HG03469 (cell line): ENCODE measurements around the gene EFS.

Experiments
- ATAC-seq: cut with Tn5 transposase; IDR thresholded peaks from one replicate; pipeline ENCODE4 v1.9.1; 2021; ENCODE audit warnings: mild to moderate bottlenecking, moderate library complexity, moderate number of reproducible peaks; ENCODE audit not compliant: unreplicated experiment

The EFS gene

GRCh38 chr14:23380197-23380914, 15.4 kb upstream of the EFS start:
- no peak for ATAC-seq

DNA sequence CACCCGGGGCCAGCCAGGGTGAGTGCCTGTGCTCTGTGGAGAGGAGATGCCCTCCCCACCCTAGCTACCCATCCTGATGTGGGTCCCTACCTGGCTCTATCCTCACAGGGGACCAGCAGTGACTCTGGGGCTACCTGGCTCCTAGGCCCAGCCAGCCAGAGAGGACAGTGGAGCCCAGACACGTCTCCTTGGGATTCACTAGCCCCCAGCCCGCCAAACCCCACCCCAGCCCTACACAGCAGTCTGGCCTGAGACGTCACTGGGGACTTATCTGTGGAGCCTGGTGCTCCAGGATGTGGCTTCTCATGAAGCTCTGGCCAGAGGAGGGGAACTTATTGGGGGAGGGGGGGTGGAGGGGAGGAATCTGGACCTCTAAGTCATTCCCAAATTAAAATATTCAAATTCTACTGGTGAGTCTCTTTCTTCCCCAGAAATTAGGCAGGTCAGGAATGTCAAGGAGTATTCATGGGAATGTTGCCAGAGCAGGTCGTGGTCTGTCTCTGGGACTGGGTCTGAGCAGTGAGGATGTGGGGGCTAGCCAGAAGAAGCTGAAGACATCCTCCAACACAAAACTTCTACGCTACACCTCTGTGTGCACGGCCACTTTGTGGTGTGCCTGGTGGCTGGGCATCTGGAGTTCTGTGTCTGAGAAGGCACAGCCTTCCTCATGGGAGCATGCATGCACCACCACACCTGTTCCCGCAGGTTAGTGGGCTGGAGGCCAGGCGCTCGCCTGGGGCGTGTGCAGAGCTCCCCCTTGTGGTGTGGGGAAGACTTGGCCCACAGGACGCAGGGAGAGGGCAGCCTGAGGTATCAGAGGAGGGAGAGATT, 14.6 kb upstream of the EFS start:
- ATAC-seq: no peak

- ATAC-seq: no peak
Observed at GRCh38 chr14:23378612-23379220, 13.7 kb upstream of the EFS start.

DNA sequence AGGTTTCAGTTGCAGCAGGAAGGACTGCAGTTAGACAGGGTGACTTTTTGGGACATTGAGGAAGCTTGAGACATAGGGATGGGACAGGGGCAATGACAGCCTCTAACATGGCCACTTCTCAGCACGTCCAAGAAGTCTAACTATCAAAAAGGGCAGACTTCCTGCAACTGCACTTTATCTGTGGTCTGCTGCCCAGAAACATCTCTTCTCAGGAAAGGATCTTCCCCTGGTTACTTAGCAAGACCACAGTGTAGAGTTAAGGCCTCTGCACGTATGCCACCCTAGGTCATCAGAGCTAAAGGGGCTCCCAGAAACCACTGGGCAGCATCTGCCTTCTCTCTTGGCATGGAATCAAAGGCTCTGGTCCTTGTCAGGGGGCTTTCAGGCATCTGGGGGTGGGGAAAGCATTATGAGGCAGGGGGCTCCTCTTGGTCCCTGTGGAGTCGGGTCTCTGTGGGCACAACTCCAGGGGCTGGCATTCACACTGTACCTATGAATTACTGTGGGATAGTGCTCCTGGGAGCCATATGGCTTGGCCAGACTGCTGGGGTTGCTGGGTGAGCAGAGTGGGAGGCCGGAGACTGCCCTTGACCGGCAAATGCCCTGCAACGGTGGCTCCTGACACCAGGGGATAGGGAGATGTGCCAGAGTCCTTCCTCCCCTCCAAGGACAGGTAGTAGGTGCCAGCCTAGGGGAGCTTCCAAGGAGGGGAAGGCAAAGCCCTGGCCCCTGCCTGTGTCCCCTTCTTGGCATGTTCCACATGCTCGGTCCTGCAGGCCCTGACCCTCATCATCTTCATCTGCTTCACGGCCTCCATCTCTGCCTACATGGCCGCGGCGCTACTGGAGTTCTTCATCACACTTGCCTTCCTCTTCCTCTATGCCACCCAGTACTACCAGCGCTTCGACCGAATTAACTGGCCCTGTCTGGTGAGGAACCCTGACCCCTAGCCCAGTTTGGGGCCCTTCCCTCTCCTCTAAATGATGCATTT, 12.9 kb upstream of the EFS start:
- no peak for ATAC-seq

GRCh38 chr14:23377198-23377550, 12.2 kb upstream of the EFS start:
- no peak for ATAC-seq

DNA sequence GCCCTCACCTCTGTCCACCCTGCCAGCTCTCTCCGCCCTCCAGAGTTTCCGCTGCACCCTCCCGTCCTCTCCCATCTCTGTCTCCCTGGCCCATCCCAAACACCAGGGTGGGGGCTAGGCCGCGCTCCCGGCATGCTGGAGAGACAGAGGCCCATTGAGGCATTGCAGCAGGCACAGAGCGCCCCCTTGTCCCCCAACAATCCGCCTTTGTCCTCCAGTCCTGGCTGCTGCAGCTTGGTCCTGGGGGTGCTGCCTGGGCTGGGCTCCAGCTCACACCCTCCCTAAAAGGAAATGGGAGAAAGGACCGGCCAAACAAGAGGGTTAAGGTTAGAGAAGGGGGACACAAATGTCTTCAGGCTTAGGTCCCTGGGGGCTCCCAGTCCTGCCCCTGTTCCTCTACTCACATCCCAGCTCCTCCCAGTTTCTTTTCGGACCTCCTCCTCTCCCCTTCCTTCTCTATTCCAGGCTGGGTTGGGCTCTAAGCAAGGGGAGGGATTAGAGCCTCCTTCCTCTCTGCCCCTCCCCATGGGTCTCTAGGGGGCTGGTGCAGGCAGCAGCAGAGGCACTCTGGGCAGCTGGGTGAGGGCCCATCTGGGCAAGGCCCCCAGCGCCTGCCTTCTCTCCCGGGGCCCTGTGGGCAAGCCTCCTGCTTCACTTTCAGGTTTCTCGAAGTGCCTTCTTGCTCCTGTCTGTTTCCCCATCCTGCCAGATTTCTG, 11.7 kb upstream of the EFS start, which contains the start of gene CMTM5:
CMTM5 (plus strand) TSS at position 565 of the 716 bp plus-strand sequence. CDS start 206 bp downstream, outside the sequence.
- no peak for ATAC-seq

DNA sequence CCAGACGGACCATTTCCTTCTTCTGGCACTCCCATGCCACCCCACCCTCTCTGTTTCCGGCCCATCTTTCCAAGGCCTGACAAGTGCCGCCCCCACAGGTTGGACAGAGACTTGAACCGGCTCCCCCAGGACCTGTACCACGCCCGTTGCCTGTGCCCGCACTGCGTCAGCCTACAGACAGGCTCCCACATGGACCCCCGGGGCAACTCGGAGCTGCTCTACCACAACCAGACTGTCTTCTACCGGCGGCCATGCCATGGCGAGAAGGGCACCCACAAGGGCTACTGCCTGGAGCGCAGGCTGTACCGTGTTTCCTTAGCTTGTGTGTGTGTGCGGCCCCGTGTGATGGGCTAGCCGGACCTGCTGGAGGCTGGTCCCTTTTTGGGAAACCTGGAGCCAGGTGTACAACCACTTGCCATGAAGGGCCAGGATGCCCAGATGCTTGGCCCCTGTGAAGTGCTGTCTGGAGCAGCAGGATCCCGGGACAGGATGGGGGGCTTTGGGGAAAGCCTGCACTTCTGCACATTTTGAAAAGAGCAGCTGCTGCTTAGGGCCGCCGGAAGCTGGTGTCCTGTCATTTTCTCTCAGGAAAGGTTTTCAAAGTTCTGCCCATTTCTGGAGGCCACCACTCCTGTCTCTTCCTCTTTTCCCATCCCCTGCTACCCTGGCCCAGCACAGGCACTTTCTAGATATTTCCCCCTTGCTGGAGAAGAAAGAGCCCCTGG, 10.7 kb upstream of the EFS start:
- no peak for ATAC-seq

GRCh38 chr14:23373041-23373440, 8.1 kb upstream of the EFS start:
- ATAC-seq: no peak

DNA sequence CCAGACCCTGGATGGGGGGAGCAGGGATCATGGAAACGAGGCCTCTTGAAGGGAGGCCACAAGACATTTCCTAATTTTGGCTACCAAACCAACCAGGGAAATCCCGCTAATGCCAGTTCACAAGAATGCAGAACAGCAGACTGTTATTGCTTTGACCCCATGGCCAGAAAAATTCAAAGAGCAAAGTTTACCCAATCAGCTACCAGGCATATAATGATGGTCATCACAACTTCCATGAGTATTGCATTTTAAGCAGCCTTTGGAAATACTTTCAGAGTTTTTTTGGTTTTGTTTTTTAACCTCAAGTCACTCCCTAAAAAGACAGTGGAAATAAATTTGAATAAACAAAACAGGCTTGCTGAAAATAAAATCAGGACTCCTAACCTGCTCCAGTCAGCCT, 7.5 kb upstream of the EFS start, which contains the start of gene IL25:
IL25 (plus strand) TSS at position 301 of the 400 bp plus-strand sequence.
- ATAC-seq: no peak

GRCh38 chr14:23371865-23372264, 6.9 kb upstream of the EFS start:
- no peak for ATAC-seq

- ATAC-seq: no peak
Observed at GRCh38 chr14:23370221-23370620, 5.2 kb upstream of the EFS start.

GRCh38 chr14:23366426-23366921, 1.5 kb upstream of the EFS start:
- no peak for ATAC-seq

GRCh38 chr14:23365732-23366425, 907 bp upstream of the EFS start:
- ATAC-seq: no peak

DNA sequence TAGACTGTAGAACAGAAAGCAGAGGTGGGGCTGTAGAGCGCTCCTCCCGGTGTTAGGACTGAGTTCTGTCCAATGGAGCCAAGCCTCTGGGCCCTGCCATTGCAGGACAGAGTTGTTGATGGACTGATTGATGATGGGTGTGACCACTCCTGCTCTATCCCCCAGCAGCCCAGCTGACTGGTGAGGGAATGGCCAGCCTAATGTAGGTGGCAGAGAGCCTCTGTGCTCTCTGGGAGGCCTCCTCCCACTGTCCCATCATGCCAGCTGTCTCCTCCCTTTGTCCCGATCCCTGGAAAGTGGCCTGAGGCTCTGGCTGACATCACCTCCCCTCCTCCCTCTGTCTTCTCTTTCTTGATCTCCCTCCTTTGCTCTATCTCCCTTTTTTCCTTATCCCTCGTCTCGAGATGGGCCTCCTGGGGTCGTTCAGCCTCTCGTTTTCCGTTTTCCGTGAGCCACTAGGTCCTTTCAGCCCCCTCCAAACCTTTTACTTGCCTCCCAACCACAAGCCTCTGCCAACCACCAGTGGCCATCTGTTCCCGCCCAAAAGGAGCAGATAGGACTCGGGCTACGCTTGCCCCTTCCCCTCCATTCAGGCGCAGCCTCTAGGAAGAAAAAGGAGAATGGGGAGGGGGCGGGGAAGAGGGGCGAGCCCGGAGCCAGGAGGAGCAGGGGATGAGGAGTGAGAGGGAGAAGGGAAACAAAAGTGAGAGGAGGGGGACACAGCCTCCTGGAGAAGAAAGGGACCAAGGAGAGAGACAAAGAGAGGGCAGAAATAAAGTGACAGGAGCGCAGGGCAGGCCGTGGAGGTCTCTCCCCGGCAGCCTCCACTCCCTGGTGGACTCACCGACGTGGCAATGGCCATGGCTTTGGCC, 572 bp downstream of the EFS start:
- no peak for ATAC-seq

DNA sequence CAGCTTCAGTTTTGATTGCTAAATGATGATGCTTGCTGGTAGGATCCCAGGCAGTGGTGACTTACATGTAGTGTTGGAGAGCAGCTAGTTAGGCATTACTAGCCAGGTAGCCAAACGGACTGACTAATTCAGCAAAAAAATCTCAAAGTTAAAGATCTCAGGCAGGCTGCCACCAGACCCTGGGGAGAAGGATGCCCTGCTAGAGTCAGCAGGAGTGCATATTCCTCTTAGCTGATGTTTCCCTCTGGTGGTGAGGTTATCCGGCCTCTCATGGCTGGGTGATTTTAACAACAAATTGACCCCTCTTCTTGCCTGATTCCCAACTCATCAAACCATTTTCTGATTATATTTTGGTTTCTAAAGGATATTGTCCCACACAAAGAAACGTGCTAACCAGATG, 2.8 kb downstream of the EFS start:
- no peak for ATAC-seq

- ATAC-seq: no peak
Observed at GRCh38 chr14:23361763-23362162, 3.2 kb downstream of the EFS start.

DNA sequence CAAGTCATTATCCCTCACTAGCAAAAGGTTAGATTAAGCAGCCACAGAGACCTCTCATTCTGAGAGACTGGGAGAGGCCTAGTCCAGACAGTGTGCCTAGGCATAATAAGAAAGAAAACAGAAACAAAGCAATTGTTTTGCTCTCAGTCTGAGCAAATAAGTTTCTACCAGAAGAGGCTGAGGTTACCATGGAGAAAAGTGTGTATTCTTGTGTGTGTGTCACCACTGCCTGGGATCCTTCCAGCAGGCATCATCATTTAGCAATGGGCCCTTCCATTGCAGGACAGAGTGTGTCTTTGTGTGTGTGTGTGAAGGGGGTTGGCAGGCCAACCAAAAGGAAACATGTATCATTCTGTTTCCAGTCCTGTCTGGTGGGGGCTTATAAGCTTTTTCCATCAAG, 3.7 kb downstream of the EFS start:
- no peak for ATAC-seq

GRCh38 chr14:23360496-23360895, 4.5 kb downstream of the EFS start:
- no peak for ATAC-seq
